Activated T-cell treated with anti-CD3 and anti-CD28 coated beads, Interleukin-2, amount 50 U/mL, for 72 hours (primary cell): ENCODE results near the gene ITK. TPM values are rescaled to one million over a fixed set of nuclear protein-coding genes. Genes with fewer than 3 reads are reported as not detected.

Source experiments
- ATAC-seq, 2 donors: fragments of 150-1000 bp; cut with Tn5 transposase; replicated peaks in 1 of 2; 2 replicates each; pipeline ENCODE4 v1.10.0; 2021; ENCODE audit warnings: moderate library complexity in 2 of 2, mild to moderate bottlenecking in 1 of 2
- DNase-seq, 2 donors: peaks; one replicate each; pipeline ENCODE4 v3.0.0; 2021 to 2022; ENCODE audit warnings: mixed read lengths in 1 of 2
- H3K27ac Mint-ChIP-seq: one replicate; pipeline ENCODE4 v1.8.0; 2022; ENCODE audit warnings: mild to moderate bottlenecking, moderate library complexity, mixed read lengths
- H3K27me3 Mint-ChIP-seq: one replicate; pipeline ENCODE4 v1.8.0; 2022; ENCODE audit warnings: low read depth, mixed read lengths
- H3K36me3 Mint-ChIP-seq, 2 donors: one replicate each; pipeline ENCODE4 v1.8.0; 2022; ENCODE audit warnings: mixed read lengths in 2 of 2, mild to moderate bottlenecking in 1 of 2; ENCODE audit not compliant: insufficient read depth in 2 of 2
- H3K4me1 Mint-ChIP-seq: one replicate; pipeline ENCODE4 v1.8.0; 2022; ENCODE audit warnings: low read depth, mixed read lengths
- H3K4me3 Mint-ChIP-seq, 2 donors: one replicate each; pipeline ENCODE4 v1.8.0; 2022; ENCODE audit warnings: mild to moderate bottlenecking in 2 of 2, mixed read lengths in 2 of 2, moderate library complexity in 2 of 2
- H3K9me3 Mint-ChIP-seq, 2 donors: one replicate each; pipeline ENCODE4 v1.8.0; 2022; ENCODE audit warnings: mixed read lengths in 2 of 2
- total RNA-seq, 2 donors: library from RNA; stranded (reverse); gene quantifications; one replicate each; pipeline ENCODE4 v1.2.3, GENCODE V29; 2022

The ITK gene
- 100 to 1,000 TPM; 289 to 314 TPM for total RNA-seq

- peak within 1 kb of the TSS; percentile 100 for H3K27ac Mint-ChIP-seq
- H3K4me1 Mint-ChIP-seq = peaks cover 55% of the 10 kb centered on the region
- peak; percentile 66 to 69 for ATAC-seq
Measured at GRCh38 chr5:157180374-157181264, at the start of gene ITK. Gene ITK, plus strand, starts transcription at chr5:157180840. Its CDS starts 138 bp downstream, at chr5:157180978.

GRCh38 chr5:157130925-157131324 is 49.7 kb upstream of the ITK start:
- no peak for ATAC-seq
- DNase-seq = no peak
- H3K4me3 Mint-ChIP-seq = no peak overlapping the region
- H3K4me1 Mint-ChIP-seq = peaks cover 49% of the 10 kb centered on the region
- no peaks in the 10 kb centered on the region for H3K27me3 Mint-ChIP-seq
- peaks cover 0 to 2% of the 10 kb centered on the region in 2 donors for H3K9me3 Mint-ChIP-seq
- peaks cover 0 to 2% of the 10 kb centered on the region in 2 donors for H3K36me3 Mint-ChIP-seq
- peak overlapping the region; percentile 78 for H3K27ac Mint-ChIP-seq

More at GRCh38 chr5:157180374-157181264, at the start of gene ITK:
- H3K9me3 Mint-ChIP-seq = peaks cover 3 to 4% of the 10 kb centered on the region in 2 donors
- peak; percentile 36 to 48 for DNase-seq
- no peaks in the 10 kb centered on the region for H3K27me3 Mint-ChIP-seq
- H3K4me3 Mint-ChIP-seq = peak within 1 kb of the TSS; percentile 81 to 100
- H3K36me3 Mint-ChIP-seq = peaks cover 19 to 52% of the 10 kb centered on the region in 2 donors

DNA sequence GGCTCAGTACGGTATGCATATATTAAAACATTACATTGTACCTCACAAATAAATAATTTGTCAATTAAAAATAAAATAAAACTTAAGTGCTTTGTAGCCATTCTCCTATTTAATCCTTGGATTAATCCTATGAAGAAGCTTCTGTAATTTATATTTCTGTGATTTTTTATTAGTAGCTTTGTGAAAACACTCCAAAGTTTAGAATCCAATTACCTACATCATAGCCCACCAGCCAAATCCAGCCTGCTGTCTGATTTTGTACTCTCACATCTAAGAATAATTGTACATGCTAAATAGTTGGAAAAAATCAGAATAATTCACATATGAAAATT is 48.4 kb upstream of the ITK start:
- Mint-ChIP-seq H3K36me3 (peaks cover 0 to 2% of the 10 kb centered on the region in 2 donors), H3K9me3 (no peaks in the 10 kb centered on the region), H3K27me3 (no peaks in the 10 kb centered on the region), H3K4me3 (no peak overlapping the region), H3K4me1 (peaks cover 56% of the 10 kb centered on the region), H3K27ac (no peak overlapping the region)
- ATAC-seq = no peak
- no peak for DNase-seq

DNA sequence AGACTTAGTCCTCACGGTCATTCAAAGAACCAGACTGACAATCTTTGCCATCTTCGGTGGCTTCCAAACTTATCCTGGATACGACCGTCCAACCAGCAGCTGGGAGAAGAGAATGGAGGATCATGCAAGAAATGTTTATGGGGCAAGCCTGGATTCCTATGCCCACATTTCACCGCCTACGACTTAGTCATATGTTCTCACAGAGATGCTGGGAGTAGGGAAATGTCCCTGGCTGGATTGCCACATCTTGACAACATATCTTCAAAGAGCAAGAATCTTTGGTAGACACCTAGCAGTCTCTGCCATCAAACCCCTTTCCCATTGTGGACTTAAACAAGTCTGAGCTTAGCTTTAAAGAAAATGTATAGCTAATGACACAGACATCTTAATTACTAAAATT is 42.9 kb upstream of the ITK start:
- Mint-ChIP-seq H3K36me3 (peaks cover 17 to 26% of the 10 kb centered on the region in 2 donors), H3K4me3 (no peak overlapping the region), H3K9me3 (no peaks in the 10 kb centered on the region), H3K27me3 (no peaks in the 10 kb centered on the region), H3K27ac (peak overlapping the region; percentile 72), H3K4me1 (peaks cover 69% of the 10 kb centered on the region)
- no peak for DNase-seq
- ATAC-seq = no peak

DNA sequence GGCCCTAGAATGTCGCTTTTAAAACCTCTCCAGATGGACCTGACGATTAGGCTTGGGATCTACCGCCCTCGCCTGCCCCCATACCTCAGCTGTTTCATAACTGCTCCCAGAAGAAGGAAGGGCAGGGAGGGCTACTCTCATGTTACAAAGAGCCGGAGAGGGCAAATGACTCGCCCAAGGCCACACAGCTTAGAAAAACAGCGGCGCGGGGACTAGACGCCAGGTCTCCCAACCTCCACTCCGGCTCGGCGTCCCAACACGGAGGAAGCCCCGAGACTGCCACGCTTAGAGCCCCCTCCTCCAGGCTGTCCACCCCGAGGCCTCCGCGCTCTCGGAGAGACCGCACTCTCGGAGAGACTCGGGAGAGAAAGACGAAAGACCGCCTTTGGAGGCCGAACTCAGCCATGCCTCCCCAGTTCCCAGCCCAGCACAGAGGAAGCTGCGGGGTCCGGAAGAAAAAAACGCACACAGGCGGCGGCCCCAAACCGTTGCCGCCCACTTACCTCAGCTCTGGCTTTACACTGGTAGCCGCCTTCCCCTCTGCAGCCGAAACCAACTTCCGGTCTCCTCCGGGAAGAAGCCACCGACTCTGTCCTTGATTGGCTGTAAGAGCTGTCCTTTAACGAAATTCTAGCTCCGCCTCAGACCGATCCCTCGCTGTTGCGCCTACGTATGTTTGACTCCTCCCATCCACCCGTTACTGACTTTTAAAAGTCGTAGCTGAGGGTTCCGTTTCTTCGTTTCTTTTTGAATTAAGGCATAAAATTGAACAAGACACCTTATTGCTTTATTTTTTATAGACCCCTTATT is 38.1 kb upstream of the ITK start, which contains the start of gene MED7:
MED7 (minus strand) TSS at position 549 of the 810 bp plus-strand sequence. CDS start 3,434 bp downstream, outside the sequence.
- no peaks in the 10 kb centered on the region for H3K27me3 Mint-ChIP-seq
- peak within 1 kb of the TSS; percentile 97 to 100 for H3K4me3 Mint-ChIP-seq
- ATAC-seq (peak; percentile 98 to 99), DNase-seq (peak; percentile 93 to 96)
- H3K4me1 Mint-ChIP-seq = peaks cover 65% of the 10 kb centered on the region
- H3K9me3 Mint-ChIP-seq = no peaks in the 10 kb centered on the region
- peaks cover 16 to 24% of the 10 kb centered on the region in 2 donors for H3K36me3 Mint-ChIP-seq
- peak within 1 kb of the TSS; percentile 100 for H3K27ac Mint-ChIP-seq

DNA sequence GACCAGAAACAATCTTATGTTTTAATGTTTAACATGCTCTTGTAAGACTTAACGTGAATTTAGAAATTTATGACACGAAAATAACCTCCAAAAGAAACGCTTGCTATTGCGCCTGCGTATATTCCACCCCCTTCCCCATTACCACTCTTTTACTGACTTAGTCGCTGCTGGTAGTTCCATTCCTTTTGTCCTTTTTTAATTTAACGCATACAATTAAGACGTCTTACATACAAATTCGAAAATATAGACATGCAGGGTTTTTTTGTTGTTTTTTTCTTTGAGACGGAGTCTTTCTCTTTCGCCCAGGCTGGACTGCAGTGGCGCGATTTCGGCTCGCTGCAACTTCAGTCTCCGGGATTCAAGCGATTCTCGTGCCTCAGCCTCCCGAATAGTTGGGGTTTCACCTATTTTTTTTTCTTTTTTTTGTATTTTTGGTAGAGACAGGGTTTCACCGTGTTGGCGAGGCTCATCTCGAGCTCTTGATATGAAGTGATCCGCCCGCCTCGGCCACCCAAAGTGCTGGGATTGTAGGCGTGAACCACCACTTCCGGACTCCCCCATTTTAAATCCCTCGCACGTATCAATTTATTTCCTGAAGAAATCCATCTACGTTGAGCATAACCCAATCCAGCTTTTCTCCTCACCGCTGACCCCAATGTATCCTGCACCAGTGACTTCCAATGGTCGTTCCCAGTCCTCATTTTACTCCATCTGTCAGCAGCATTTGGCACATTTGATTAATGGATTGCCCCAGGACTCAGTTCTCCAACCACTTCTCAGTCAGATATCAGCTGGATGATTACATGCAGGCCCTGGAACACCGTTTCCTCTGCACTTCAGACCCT is 37.3 kb upstream of the ITK start:
- Mint-ChIP-seq H3K9me3 (no peaks in the 10 kb centered on the region), H3K27ac (peak overlapping the region; percentile 100), H3K4me1 (peaks cover 63% of the 10 kb centered on the region), H3K36me3 (peaks cover 14 to 23% of the 10 kb centered on the region in 2 donors), H3K4me3 (peak overlapping the region; percentile 97 to 100), H3K27me3 (no peaks in the 10 kb centered on the region)
- ATAC-seq (peak; percentile 41 to 42), DNase-seq (peak; percentile 70 to 72)

DNA sequence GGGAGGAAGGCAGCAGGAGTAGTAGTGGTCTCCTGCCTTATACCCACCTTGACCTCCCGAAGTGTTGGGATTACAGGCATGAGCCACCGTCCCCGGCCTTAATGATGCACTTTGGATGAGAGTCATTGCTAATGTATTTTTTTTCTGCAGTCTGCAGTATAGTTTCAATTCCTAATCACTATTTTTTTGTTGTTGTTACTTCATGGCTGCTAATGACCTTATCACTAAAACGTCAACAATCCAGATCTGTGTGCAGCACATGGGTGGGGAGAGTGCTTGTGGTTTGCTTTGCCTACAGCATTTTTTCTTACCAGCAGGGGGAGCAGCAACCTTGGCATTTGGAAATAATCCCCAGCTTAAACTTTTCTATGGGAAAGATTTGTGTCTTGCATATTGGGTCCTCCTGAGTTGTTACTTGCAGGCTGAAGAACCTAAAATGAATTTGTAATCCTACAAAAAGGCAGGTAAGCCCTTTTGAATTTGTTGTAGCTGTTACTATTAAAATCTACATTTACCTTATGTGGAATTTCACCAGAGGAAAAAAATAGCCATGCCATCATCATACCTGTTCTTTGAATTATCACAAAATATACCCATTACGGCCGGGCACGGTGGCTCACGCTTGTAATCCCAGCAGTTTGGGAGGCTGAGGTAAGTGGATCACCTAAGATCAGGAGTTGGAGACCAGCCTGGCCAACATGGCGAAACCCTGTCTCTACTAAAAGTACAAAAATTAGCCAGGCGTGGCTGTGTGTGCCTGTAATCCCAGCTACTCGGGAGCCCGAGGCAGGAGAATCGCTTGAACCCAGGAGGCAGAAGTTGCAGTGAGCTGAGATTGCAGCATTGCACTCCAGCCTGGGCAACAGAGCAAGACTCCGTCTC is 31.7 kb upstream of the ITK start:
- ATAC-seq (peak; percentile 42 to 44), DNase-seq (peak; percentile 75 to 85)
- H3K27me3 Mint-ChIP-seq = no peaks in the 10 kb centered on the region
- H3K4me1 Mint-ChIP-seq = peaks cover 65% of the 10 kb centered on the region
- H3K9me3 Mint-ChIP-seq = no peaks in the 10 kb centered on the region
- H3K36me3 Mint-ChIP-seq = peaks cover 0 to under 1% of the 10 kb centered on the region in 2 donors
- H3K4me3 Mint-ChIP-seq = peak overlapping the region in 1 of 2 donors; percentile 30
- H3K27ac Mint-ChIP-seq = peak overlapping the region; percentile 47

- ATAC-seq = no peak
- no peaks in the 10 kb centered on the region for H3K9me3 Mint-ChIP-seq
- no peaks in the 10 kb centered on the region for H3K36me3 Mint-ChIP-seq
- DNase-seq = no peak
- peaks cover 73% of the 10 kb centered on the region for H3K4me1 Mint-ChIP-seq
- peak overlapping the region; percentile 44 to 45 for H3K4me3 Mint-ChIP-seq
- no peaks in the 10 kb centered on the region for H3K27me3 Mint-ChIP-seq
- H3K27ac Mint-ChIP-seq = peak overlapping the region; percentile 33
Measured at GRCh38 chr5:157150995-157151394, 29.6 kb upstream of the ITK start.

DNA sequence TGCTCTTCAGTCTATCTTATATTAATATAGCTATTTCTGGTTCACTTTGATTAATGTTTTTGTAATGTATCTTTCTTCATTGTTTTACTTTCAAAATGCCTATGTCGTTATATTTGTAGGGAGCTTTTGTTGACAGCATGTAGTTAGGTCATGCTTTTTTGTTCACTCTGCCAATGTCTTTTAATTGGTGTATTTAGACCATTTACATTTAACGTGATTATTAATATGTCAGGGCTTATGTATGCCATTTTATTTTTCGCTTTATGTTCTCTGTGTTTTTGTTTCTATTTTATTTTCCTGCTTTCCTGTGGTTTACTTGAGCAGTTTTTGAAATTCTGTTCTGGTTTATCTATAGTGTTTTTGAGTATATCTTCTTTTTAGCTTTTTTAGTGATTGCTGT is 25.3 kb upstream of the ITK start:
- Mint-ChIP-seq H3K36me3 (peaks cover 0 to 6% of the 10 kb centered on the region in 2 donors), H3K4me3 (peak overlapping the region; percentile 78 to 100), H3K27me3 (no peaks in the 10 kb centered on the region), H3K4me1 (peaks cover 90% of the 10 kb centered on the region), H3K27ac (peak overlapping the region; percentile 100), H3K9me3 (no peaks in the 10 kb centered on the region)
- DNase-seq (no peak), ATAC-seq (no peak)

GRCh38 chr5:157157293-157157891 is 23.2 kb upstream of the ITK start:
- Mint-ChIP-seq H3K4me1 (peaks cover 91% of the 10 kb centered on the region), H3K9me3 (no peaks in the 10 kb centered on the region), H3K27me3 (no peaks in the 10 kb centered on the region), H3K27ac (peak overlapping the region; percentile 97), H3K4me3 (peak overlapping the region; percentile 20 to 78), H3K36me3 (peaks cover 0 to 6% of the 10 kb centered on the region in 2 donors)
- ATAC-seq = no peak
- DNase-seq = no peak

GRCh38 chr5:157159209-157159751 is 21.4 kb upstream of the ITK start:
- no peaks in the 10 kb centered on the region for H3K27me3 Mint-ChIP-seq
- ATAC-seq = peak; percentile 86 to 87
- peaks cover 0 to 6% of the 10 kb centered on the region in 2 donors for H3K36me3 Mint-ChIP-seq
- peak overlapping the region; percentile 78 to 92 for H3K4me3 Mint-ChIP-seq
- no peaks in the 10 kb centered on the region for H3K9me3 Mint-ChIP-seq
- peak; percentile 43 to 57 for DNase-seq
- H3K27ac Mint-ChIP-seq = peak overlapping the region; percentile 95
- peaks cover 88% of the 10 kb centered on the region for H3K4me1 Mint-ChIP-seq
